Activated naive CD8-positive, alpha-beta T cell treated with anti-CD3 and anti-CD28 coated beads, Interleukin-2, amount 50 U/mL, for 24 hours (primary cell): Measurements from ENCODE around the gene DNAJC18.
"Not testable (repeated sequence)": the region's sequence is repeated elsewhere in the genome, so short reads cannot be mapped to it uniquely, and the experiment has no call there.

Experiments used
- ATAC-seq: fragments of 150-1000 bp; cut with Tn5 transposase; one replicate; pipeline ENCODE4 v1.10.0; 2021
- DNase-seq: peaks from one replicate; pipeline ENCODE4 v3.0.0; 2021
- H3K27ac Mint-ChIP-seq: one replicate; pipeline ENCODE4 v1.8.0; 2021; ENCODE audit warnings: mild to moderate bottlenecking, mixed read lengths
- H3K27me3 Mint-ChIP-seq: one replicate; pipeline ENCODE4 v1.8.0; 2021; ENCODE audit warnings: mixed read lengths
- H3K36me3 Mint-ChIP-seq: one replicate; pipeline ENCODE4 v1.8.0; 2021; ENCODE audit warnings: low read depth, mixed read lengths
- H3K4me1 Mint-ChIP-seq: one replicate; pipeline ENCODE4 v1.8.0; 2021; ENCODE audit warnings: mixed read lengths
- H3K4me3 Mint-ChIP-seq: one replicate; pipeline ENCODE4 v1.8.0; 2021; ENCODE audit warnings: mild to moderate bottlenecking, moderate library complexity, mixed read lengths
- H3K9me3 Mint-ChIP-seq: one replicate; pipeline ENCODE4 v1.8.0; 2021; ENCODE audit warnings: mixed read lengths

The DNAJC18 gene

GRCh38 chr5:139439013-139439903, at the start of gene DNAJC18:
Gene DNAJC18, minus strand, starts transcription at chr5:139439525. Its CDS starts 80 bp downstream, at chr5:139439445.
- peaks cover 58% of the 10 kb centered on the region for H3K4me1 Mint-ChIP-seq
- peak within 1 kb of the TSS; percentile 98 for H3K27ac Mint-ChIP-seq
- H3K27me3 Mint-ChIP-seq = no peaks in the 10 kb centered on the region
- peak; percentile 94 for ATAC-seq
- no peaks in the 10 kb centered on the region for H3K9me3 Mint-ChIP-seq
- peak; percentile 93 for DNase-seq
- H3K36me3 Mint-ChIP-seq = peaks cover 13% of the 10 kb centered on the region
- peak within 1 kb of the TSS; percentile 92 for H3K4me3 Mint-ChIP-seq

GRCh38 chr5:139488260-139488659, 48.9 kb upstream of the DNAJC18 start:
- no peak for DNase-seq
- H3K27me3 Mint-ChIP-seq = no peaks in the 10 kb centered on the region
- no peaks in the 10 kb centered on the region for H3K36me3 Mint-ChIP-seq
- no peak overlapping the region for H3K4me3 Mint-ChIP-seq
- H3K27ac Mint-ChIP-seq = peak overlapping the region; percentile 67
- H3K9me3 Mint-ChIP-seq = no peaks in the 10 kb centered on the region
- H3K4me1 Mint-ChIP-seq = peaks cover 16% of the 10 kb centered on the region
- ATAC-seq = no peak

- ATAC-seq (no peak), DNase-seq (no peak)
- no peak overlapping the region for H3K27ac Mint-ChIP-seq
- peaks cover 25% of the 10 kb centered on the region for H3K4me1 Mint-ChIP-seq
- H3K9me3 Mint-ChIP-seq = no peaks in the 10 kb centered on the region
- H3K4me3 Mint-ChIP-seq = no peak overlapping the region
- peaks cover 3% of the 10 kb centered on the region for H3K36me3 Mint-ChIP-seq
- no peaks in the 10 kb centered on the region for H3K27me3 Mint-ChIP-seq
Observed at GRCh38 chr5:139486201-139486600, 46.9 kb upstream of the DNAJC18 start.

- H3K27ac Mint-ChIP-seq = peak overlapping the region; percentile 89
- peaks cover 34% of the 10 kb centered on the region for H3K4me1 Mint-ChIP-seq
- DNase-seq, H3K27me3 Mint-ChIP-seq, H3K9me3 Mint-ChIP-seq, ATAC-seq: not testable (repeated sequence)
- peaks cover 11% of the 10 kb centered on the region for H3K36me3 Mint-ChIP-seq
- H3K4me3 Mint-ChIP-seq = peak overlapping the region; percentile 84
Observed at GRCh38 chr5:139482890-139483208, 43.5 kb upstream of the DNAJC18 start.

GRCh38 chr5:139482050-139482889, 42.9 kb upstream of the DNAJC18 start, which contains the start of gene STING1:
Gene STING1, minus strand, starts transcription at chr5:139482758. Its CDS starts 1,054 bp downstream, at chr5:139481704.
- Mint-ChIP-seq H3K27me3 (no peaks in the 10 kb centered on the region), H3K27ac (peak within 1 kb of the TSS; percentile 89), H3K4me1 (peaks cover 34% of the 10 kb centered on the region), H3K4me3 (peak within 1 kb of the TSS; percentile 84), H3K9me3 (no peaks in the 10 kb centered on the region), H3K36me3 (peaks cover 11% of the 10 kb centered on the region)
- ATAC-seq (peak; percentile 82), DNase-seq (peak; percentile 71)

- ATAC-seq (peak; percentile 20), DNase-seq (no peak)
- peaks cover 34% of the 10 kb centered on the region for H3K4me1 Mint-ChIP-seq
- H3K4me3 Mint-ChIP-seq = peak overlapping the region; percentile 84
- H3K9me3 Mint-ChIP-seq = no peaks in the 10 kb centered on the region
- H3K27me3 Mint-ChIP-seq = no peaks in the 10 kb centered on the region
- H3K36me3 Mint-ChIP-seq = peaks cover 11% of the 10 kb centered on the region
- peak overlapping the region; percentile 89 for H3K27ac Mint-ChIP-seq
Observed at GRCh38 chr5:139481580-139482049, 42.3 kb upstream of the DNAJC18 start.

GRCh38 chr5:139481122-139481533, 41.8 kb upstream of the DNAJC18 start:
- H3K36me3 Mint-ChIP-seq = peaks cover 13% of the 10 kb centered on the region
- ATAC-seq = peak; percentile 12
- H3K4me3 Mint-ChIP-seq = peak overlapping the region; percentile 84
- no peaks in the 10 kb centered on the region for H3K9me3 Mint-ChIP-seq
- peaks cover 34% of the 10 kb centered on the region for H3K4me1 Mint-ChIP-seq
- H3K27ac Mint-ChIP-seq = peak overlapping the region; percentile 73
- no peak for DNase-seq
- no peaks in the 10 kb centered on the region for H3K27me3 Mint-ChIP-seq

GRCh38 chr5:139479729-139480128, 40.4 kb upstream of the DNAJC18 start:
- not testable (repeated sequence) for H3K27me3 Mint-ChIP-seq, H3K4me3 Mint-ChIP-seq, H3K9me3 Mint-ChIP-seq, H3K27ac Mint-ChIP-seq, ATAC-seq, DNase-seq
- peaks cover 47% of the 10 kb centered on the region for H3K4me1 Mint-ChIP-seq
- peaks cover 24% of the 10 kb centered on the region for H3K36me3 Mint-ChIP-seq

- H3K27me3 Mint-ChIP-seq, H3K9me3 Mint-ChIP-seq, H3K4me3 Mint-ChIP-seq, ATAC-seq, DNase-seq: not testable (repeated sequence)
- H3K27ac Mint-ChIP-seq = peak overlapping the region; percentile 57
- H3K4me1 Mint-ChIP-seq = peaks cover 54% of the 10 kb centered on the region
- peaks cover 24% of the 10 kb centered on the region for H3K36me3 Mint-ChIP-seq
Observed at GRCh38 chr5:139478657-139479423, 39.5 kb upstream of the DNAJC18 start.

GRCh38 chr5:139475865-139476617, 36.7 kb upstream of the DNAJC18 start:
- Mint-ChIP-seq H3K27me3 (no peaks in the 10 kb centered on the region), H3K27ac (no peak overlapping the region), H3K4me1 (peaks cover 53% of the 10 kb centered on the region), H3K36me3 (peaks cover 22% of the 10 kb centered on the region), H3K4me3 (no peak overlapping the region), H3K9me3 (no peaks in the 10 kb centered on the region)
- DNase-seq (no peak), ATAC-seq (no peak)

GRCh38 chr5:139474890-139475791, 35.8 kb upstream of the DNAJC18 start:
- ATAC-seq (no peak), DNase-seq (no peak)
- H3K9me3 Mint-ChIP-seq = no peaks in the 10 kb centered on the region
- H3K27ac Mint-ChIP-seq = peak overlapping the region; percentile 44
- peaks cover 16% of the 10 kb centered on the region for H3K36me3 Mint-ChIP-seq
- H3K27me3 Mint-ChIP-seq = no peaks in the 10 kb centered on the region
- peaks cover 54% of the 10 kb centered on the region for H3K4me1 Mint-ChIP-seq
- peak overlapping the region; percentile 18 for H3K4me3 Mint-ChIP-seq

- peaks cover 58% of the 10 kb centered on the region for H3K4me1 Mint-ChIP-seq
- no peaks in the 10 kb centered on the region for H3K9me3 Mint-ChIP-seq
- peaks cover 13% of the 10 kb centered on the region for H3K36me3 Mint-ChIP-seq
- no peak overlapping the region for H3K4me3 Mint-ChIP-seq
- H3K27ac Mint-ChIP-seq = peak overlapping the region; percentile 26
- DNase-seq (no peak), ATAC-seq (no peak)
- no peaks in the 10 kb centered on the region for H3K27me3 Mint-ChIP-seq
Observed at GRCh38 chr5:139473565-139473964, 34.2 kb upstream of the DNAJC18 start.

GRCh38 chr5:139473105-139473504, 33.8 kb upstream of the DNAJC18 start:
- Mint-ChIP-seq H3K27me3 (no peaks in the 10 kb centered on the region), H3K9me3 (no peaks in the 10 kb centered on the region), H3K27ac (no peak overlapping the region), H3K4me1 (peaks cover 62% of the 10 kb centered on the region), H3K36me3 (peaks cover 13% of the 10 kb centered on the region), H3K4me3 (no peak overlapping the region)
- no peak for ATAC-seq
- no peak for DNase-seq
